ENCODE data around the gene IFNAR2.
"Not testable (repeated sequence)": the region's sequence is repeated elsewhere in the genome, so short reads cannot be mapped to it uniquely, and the experiment has no call there.

Gene IFNAR2

DNA sequence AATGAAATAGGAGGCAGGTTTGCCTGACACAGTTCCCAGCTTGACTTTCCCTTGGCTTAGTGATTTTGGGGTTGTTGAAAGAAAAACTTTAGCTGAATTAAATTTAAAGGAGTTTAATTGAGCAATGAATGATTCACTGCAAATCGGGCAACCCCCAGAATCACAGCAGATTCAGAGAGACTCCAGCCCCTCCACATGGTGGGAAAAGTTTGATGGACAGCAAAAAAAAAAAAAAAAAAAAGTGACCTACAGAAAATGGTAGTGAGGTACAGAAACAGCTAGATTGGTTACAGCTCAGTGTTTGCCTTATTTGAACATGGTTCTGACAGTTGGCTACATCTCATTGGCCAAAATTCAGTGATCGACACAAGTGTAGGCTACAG lies 12.6 kb upstream of the IFNAR2 start:
- no peak for DNase-seq (ENCODE audit: low read depth)

DNA sequence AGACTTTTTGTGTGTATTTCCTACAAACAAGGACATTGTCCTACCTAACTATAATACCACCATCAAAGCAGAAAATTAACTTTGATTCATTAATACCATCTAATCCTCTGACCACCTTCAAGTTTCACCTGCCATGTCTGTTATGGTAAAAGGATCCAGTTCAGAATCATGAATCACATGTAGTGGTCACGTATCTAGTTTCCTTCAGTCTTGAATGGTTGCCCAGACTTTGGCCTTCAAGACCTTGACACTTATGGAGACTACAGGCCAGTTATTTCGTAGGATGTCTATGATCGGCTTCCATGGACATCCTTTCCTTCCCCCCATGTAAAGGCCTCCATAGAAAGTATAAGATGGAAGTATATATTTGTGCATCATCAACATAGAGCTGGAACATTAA lies 10.4 kb upstream of the IFNAR2 start:
- DNase-seq (ENCODE audit: low read depth) = no peak

DNA sequence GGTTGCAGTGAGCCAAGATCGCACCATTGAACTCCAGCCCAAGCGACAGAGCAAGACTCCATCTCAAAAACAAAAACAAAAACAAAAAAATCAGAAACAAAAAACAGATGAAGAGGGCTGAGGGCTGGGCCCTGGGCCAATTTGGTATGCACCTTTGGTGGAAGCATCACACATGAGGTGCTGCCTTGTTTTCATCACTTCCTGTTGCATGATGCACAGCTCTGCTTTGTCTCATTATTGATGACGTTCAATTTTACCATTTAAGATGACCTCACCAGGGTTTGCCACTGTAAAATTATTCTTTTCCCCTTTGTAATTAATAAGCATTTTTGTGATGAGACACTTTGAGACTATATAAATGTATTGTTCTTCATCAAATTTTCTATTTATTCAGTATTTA lies 9.8 kb upstream of the IFNAR2 start:
- DNase-seq (ENCODE audit: low read depth) = no peak

DNA sequence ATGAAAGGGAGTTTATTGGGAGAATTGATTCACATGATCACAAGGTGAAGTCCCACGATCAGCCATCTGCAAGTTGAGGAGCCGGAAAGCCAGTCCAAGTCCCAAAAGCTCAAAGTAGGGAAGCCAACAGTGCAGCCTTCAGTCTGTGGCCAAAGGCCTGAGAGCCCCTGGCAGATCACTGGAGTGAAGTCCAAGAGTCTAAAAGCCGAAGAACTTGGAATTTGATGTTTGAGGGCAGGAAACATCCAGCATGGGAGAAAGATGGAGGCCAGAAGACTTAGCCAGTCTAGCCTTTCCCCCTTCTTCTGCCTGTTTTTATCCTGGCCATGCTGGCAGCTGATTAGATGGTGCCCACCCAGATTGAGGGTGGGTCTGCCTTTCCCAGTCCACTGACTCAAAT lies 4.4 kb upstream of the IFNAR2 start:
- not testable (repeated sequence) for DNase-seq (ENCODE audit: low read depth)

DNA sequence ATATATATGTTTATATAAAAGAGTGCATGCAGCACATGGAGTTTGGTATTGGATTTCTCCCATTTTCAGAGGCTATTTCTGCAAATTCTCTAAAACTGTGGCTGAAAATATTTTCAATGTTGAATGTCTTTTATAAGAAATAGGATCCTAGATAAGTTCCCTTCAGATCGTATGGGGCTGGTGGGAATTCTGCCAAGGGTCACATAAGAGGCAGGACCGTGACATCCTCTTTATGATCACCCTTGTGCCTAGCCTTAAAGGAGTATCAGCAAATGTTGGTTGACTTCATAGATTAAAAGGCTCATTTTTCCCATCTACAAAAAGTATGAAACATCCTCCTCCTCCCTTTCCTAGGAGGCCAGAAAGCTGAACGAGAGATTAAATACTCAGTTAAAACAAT lies 1.3 kb upstream of the IFNAR2 start:
- no peak for DNase-seq (ENCODE audit: low read depth)

DNA sequence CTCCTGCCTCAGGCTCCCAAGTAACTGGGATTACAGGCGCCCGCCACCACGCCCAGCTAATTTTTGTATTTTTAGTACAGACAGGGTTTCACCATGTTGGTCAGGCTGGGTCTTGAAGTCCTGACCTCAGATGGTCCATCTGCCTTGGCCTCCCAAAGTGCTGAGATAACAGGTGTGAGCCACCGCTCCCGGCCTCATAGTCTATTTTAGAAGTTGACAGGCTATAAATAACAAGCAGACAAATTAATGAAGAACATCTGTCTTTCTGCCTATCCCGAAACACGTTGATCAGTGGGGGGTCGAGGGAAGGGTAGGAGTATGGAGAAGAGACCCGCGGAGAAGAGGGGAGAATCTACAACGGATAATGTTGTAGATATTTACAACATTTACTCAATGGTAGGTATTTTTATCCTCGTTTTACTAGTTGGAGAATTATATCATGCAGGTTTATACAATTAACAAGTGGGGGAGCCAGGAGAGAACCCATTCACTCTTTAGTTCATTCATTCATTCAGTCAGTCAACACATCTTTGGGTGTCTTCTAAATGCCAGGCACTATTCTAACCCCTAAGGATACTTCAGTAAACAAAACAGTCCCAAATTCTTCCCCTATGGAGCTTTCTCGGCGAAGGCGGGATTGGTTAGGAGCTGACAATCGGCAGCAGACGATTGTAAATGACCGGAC lies 497 bp upstream of the IFNAR2 start:
- no peak for DNase-seq (ENCODE audit: low read depth)

DNA sequence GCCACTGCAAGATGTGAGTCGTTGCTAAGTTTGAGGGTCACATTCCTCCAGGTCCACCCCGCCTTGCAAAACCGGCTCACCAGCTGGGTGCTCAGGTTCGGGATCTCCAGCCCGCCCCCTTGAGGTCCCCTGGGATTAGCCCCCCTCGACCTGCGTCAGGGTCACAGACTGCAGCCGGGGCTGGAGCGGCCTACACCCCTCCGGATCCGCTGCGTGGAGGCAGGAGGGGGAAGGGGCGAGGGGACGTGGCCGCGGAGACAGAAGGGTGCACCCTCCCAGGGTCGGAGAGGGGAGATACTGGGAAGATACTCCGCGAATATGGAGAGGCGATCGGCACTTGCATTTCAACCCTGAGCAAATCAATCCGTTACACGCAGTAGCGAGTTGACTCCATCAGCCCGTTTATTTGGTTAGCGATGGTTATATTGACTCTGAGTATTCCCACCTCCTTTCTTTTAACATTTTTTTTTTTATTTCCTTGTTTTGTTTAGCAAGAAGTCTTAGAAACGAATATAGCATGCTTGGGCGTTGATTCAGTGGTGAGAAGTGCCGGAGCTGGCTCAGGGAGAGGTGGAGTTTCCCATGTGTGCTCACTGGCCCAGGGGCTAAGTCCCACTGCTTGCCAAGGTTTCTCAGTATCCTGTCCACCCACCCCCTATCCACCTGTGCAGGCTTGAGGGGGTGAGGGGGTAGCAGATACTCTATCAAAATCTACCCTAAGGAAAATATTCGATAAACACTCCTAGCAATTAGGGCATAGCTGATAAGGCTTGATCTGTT lies 997 bp downstream of the IFNAR2 start:
- DNase-seq (ENCODE audit: low read depth) = peak; percentile 67

DNA sequence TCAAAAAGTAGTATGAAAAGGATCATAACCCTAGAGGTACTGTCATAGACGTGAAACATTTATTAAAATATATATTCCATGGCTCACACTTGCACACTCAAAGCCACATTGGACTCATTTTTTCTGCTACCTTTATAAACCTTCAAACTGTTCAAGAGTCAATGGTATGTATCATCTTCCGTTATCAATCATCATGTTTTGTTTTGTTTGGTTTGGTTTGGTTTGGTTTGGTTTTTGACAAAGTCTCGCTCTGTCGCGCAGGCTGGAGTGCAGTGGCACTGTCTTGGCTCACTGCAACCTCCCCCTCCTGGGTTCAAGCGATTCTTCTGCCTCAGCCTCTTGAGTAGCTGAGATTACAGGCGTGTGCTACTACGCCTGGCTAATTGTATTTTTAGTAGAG lies 1.8 kb downstream of the IFNAR2 start:
- DNase-seq (ENCODE audit: low read depth) = no peak

DNA sequence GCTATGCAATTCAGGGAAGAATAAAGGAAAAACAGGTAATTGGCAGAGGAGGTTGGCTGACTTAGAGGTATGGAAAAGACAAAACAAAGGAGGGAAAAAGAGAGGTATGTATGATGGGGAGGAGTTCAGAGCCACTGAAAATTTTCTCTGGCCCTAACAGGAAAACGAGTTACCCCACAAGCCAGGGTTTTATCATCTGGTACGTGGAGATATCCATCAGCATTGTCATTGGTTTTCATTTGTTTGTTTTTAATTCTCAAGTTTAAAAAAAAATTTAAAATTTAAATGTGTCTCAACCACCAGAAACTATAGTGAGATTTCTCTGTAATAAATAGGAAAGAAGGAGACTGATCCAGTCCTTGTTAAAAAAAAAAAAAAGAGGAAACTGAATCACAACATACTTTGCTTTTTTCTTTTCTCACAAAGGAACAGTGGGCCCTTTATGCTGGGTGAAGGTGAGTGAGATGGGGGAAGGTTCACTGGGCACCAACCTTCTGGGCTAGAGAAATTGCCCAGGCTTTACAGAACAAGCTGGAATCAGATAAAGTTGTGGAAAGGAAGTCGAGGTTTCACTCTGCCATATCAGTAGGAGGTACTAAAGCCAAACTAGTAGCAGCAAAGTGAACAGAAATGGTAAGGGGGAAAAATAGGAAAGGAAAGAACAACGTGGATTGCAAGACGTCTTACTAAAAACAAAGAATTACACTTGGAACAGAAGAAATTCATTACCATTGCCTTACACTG lies 2.7 kb downstream of the IFNAR2 start:
- no peak for DNase-seq (ENCODE audit: low read depth)

DNA sequence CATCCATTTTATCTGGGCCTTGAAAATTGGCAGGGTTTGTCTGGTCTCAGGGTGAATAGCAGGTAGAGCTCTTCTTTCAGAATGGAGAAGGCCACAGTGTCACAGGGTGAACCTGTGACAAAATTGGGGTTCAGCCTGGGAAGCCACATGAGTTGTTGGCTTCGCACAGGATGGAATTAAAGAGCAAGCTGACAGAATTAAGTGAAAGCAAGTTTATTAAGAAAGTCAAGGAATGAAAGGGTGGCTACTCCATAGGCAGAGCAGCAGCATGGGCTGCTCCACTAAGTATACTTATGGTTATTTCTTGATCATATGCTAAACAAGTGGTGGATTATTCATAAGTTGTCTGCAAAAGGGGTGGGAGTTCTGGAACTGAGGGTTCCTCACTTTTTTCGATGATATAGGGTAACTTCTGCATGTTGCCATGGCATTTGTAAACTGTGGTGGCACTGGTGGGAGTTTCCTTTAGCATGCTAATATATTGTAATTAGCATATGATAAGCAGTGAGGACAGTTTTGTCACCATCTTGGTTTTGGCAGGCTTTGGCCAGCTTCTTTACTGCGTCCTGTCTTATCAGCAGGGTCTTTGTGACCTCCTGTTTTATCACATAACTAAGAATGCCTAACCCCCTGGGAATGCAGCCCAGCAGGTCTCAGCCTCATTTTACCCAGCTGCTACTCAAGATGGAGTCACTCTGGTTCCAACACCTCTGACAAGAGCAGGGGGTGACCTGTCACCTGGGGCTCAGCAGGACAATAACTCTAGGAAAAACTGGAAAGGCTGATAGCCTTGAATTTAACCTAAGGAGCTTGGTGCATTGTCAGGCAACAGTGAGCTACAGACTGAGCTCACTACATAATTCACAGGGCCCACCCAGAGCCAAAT lies 5.1 kb downstream of the IFNAR2 start:
- no peak for DNase-seq (ENCODE audit: low read depth)

DNA sequence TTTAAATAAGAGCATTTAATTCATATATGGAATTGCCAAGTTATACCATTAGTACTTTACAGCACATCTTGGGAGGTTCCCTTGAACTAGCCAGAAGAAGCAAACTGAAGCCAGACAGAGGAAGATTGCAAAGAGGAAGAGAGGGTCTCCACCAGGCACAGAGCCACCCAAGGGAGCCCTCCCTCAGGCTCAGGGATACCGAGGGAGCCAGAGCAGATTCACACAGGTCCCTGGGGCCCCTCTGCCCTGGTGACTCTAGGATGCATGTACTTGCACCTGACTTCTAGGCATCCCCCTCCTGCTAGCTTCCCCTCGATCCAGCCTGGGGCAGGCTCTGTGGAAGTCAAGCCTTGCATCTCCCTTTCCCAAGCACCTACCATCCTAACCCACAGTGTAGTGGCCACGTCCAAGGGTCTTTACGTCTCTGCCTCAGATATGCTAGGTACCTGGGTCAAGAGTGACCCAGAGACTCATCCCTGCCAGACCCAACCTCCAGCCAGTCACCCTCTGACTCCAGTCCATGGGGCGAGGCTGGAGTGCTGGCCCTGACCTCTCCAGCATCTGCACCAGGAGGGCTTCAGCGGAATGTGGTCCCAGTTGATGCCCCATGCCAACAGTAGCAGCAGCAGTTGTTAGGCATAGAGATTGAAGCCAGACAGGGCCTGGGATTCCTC lies 6.4 kb downstream of the IFNAR2 start:
- no peak for DNase-seq (ENCODE audit: low read depth)

DNA sequence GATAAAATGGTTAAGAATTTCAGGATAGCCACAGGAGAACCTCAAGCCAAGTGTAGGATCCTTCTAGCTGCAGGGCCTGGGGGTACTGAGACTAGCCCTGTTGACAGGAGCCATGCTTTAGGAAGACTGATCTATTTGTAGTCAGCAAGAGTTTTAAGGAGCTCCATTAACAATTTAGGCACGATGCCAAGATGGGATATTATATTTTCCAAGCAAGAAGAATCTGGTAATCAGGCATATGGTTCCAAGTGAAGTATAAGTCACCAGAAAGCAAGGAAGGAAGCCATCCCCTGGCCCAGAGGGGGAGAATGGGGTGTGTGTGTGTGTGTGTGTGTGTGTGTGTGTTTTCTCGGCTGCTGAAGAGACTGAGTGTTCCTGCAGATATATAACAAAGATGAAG lies 7.0 kb downstream of the IFNAR2 start:
- no peak for DNase-seq (ENCODE audit: low read depth)

DNA sequence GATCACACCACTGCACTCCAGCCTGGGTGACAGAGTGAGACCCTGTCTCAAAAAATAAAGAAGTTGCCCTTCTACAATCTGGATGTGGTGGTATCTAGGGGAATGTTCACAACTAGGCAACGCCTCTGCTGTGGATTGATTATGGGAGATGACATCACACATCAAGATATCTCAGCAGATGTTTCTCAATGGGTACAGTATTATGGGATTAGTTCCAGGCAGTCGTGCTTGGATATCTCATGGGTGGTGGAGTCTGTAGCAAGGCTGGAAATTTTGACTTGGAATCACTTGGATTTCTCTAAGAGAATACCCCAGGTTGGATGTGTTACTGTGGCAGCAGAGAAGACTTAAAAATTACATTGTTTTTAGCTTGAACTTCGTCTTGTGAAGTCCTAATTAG lies 7.7 kb downstream of the IFNAR2 start:
- DNase-seq (ENCODE audit: low read depth) = no peak

DNA sequence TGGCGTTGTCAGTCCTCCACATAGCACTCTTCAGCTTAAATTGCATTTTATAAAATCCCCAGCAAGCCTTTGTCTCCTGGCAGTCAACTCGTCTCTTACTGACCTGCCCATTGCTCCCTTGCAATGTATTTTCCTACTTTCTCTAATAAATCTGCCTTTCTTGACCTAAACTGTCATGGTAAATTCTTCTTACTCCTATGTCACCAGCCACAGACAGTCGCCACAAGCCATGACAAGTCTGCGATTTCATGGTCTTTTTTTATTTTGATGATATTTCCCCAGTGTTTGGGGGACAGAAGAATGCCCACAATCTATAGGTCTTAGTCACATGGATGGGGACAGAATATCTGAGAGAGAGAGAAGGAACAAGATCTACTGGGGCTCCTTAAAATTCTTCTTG lies 8.4 kb downstream of the IFNAR2 start:
- peak; percentile 9 for DNase-seq (ENCODE audit: low read depth)

DNA sequence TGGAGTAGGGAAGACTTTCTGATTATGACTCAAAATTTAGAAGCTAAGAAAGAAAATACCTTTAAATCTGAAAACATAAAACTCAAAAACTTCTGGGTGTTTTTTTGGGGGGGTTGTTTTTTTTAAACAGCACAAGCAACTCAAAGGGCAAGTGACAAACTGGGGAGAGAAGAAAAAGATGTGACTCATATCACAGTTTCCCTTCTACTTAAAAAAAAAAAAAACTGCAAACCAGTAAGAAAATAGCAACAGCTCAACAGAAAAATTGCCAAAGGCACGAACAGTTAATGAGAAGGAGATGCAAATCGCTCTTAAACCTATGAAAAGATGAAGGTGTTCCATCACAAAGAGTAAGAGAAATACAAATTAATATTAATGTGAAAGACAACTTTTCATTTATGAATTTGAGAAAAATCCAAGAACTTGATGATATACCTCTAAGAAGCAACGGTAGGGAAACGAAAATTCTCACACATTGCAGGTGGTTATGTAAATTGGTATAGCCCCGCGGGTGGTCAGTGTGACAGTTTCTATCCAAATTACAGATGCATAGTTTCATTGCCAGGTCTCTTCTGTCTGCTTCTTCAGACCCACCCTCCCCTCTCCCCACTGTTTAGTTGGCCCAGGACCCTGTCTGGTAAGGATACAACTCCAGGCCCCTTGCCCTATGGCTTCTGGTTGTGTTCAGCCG lies 9.0 kb downstream of the IFNAR2 start:
- peak; percentile 18 for DNase-seq (ENCODE audit: low read depth)

DNA sequence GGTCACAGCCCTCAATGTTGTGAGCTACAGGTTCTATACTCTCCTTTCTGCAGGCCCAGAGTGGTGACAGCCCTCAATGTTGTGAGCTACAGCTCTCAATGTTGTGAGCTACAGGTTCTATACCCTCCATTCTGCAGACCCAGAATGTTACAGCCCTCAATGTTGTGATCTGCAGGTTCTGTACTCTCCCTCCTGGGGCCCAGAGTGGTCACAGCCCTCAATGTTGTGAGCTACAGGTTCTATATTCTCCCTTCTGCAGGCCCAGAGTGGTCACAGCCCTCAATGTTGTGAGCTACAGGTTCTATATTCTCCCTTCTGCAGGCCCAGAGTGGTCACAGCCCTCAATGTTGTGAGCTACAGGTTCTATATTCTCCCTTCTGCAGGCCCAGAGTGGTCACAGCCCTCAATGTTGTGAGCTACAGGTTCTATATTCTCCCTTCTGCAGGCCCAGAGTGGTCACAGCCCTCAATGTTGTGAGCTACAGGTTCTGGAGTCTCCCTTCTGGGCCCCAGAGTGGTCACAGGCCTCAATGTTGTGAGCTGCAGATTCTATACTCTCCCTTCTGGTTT lies 9.9 kb downstream of the IFNAR2 start:
- DNase-seq (ENCODE audit: low read depth) = not testable (repeated sequence)

DNA sequence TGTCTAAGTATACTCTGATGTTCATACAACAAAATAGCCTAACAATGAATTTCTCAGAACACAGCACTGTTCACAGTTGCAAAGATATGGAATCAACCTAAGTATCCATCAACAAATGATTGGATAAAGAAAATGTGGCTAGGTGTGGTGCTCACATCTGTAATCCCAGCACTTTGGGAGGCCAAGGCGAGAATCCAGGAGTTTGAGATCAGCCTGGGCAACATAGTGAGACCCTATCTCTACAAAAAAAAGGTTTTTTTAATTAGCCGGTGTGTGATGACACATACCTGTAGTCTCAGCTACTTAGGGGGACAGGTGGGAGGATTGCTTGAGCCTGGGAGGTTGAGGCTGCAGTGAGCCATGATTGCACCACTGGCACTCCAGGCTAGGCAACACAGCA lies 10.7 kb downstream of the IFNAR2 start:
- no peak for DNase-seq (ENCODE audit: low read depth)

DNA sequence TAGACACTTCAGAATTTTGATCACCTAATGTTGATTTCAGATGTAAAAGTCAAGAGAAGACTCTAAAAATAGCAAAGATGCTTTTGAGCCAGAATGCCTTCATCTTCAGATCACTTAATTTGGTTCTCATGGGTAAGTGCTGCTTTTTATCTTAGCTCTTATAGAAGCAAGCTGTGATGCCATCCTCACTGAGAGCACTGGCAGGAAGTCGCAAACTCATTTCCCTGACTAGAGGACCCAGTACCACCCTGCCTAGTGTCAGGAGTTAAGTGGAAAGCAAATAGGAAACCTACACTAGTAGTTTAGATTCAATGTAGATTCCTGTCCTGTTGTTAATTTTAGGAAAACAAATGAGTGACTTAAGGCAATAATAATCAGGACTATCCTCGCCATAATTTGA lies 12.1 kb downstream of the IFNAR2 start:
- DNase-seq (ENCODE audit: low read depth) = no peak

DNA sequence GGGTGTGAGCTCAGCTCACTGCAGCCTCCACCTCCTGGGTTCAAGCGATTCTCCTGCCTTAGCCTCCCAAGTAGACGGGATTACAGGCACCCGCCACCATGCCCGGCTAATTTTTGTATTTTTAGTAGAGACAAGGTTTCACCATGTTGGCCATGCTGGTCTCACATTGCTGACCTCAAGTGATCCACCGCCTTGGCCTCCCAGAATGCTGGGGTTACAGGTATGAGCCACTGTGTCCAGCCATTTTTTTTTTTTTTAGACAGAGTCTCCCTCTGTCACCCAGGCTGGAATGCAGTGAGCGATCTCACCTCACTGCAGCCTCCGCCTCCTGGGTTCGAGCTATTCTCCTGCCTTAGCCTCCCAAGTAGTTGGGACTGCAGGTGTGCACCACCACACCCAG lies 13.1 kb downstream of the IFNAR2 start:
- DNase-seq (ENCODE audit: low read depth) = not testable (repeated sequence)

DNA sequence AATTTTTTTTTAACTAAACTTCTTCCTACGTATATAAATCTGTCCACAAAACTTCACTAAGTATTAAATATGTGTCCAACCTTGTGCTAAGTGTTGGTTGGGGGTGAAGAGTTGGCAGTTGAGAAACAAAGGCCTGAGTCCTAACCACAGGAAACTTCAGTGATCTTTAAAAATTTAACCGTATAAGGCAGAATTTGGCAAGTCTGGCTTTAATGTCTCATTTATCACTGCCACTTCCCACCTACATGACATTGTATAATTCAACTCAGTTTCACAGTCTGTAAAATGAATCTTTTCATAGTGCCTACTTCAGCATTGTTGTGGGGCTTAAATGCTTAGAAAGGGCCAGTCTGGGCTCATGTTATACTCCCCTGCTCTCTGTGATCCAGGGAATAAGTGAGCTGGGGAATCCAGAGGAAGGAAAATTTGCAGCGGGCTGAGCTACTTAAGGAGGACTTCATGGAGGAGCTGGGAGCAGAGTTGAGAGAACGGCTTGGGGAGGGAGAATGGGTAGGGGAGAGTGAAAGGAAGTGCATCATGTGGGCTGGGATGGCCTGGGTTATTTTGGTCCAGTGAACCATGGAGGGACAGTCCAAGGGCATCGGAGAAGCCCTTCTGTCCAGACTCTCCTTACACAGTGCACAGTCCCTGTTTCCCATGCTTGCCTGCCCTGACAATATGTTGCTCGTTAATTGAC lies 14.5 kb downstream of the IFNAR2 start:
- no peak for DNase-seq (ENCODE audit: low read depth)
